ENCODE results near the gene EYA4. TPM values are rescaled to one million over a fixed set of nuclear protein-coding genes. Genes with fewer than 3 reads are reported as not detected.

Gene EYA4
- total and polyA plus RNA-seq, 2 donors (not counting 3 experiments of a cell fraction or from before 2014, with no cell fraction given): not detected

- H3K36me3 ChIP-seq (ENCODE audit: control insufficient read depth in 2 of 2, extremely low read depth in 1 of 2, insufficient read depth in 2 of 2, low read length in 2 of 2): no peaks in the 10 kb centered on the region
- H4K20me1 ChIP-seq (replicated peaks; ENCODE audit: control insufficient read depth, extremely low read depth, insufficient read depth, low read length): no peaks in the 10 kb centered on the region
- no peak overlapping the region for H3K4me2 ChIP-seq (ENCODE audit: insufficient read depth, low read length)
- no peak overlapping the region for H3K4me3 ChIP-seq (replicated peaks in 1 of 3; ENCODE audit: insufficient read depth in 1 of 3, low read depth in 1 of 3, low read length in 3 of 3)
- H3K9me1 ChIP-seq (replicated peaks; ENCODE audit: control insufficient read depth, extremely low read depth, insufficient read depth, low read length): no peaks in the 10 kb centered on the region
- ChIA-PET CTCF (interaction anchor here (1.4 kb wide), 1 partner anchor 11 kb away, joined by 4 read pairs; no protein-coding TSS in a partner anchor), POLR2A (no interaction called here)
- no peaks in the 10 kb centered on the region for H3K79me2 ChIP-seq (ENCODE audit: control insufficient read depth, insufficient read depth, low read length)
- H3K4me1 ChIP-seq (ENCODE audit: control insufficient read depth, extremely low read depth, insufficient read depth, low read length): no peaks in the 10 kb centered on the region
- FAIRE-seq (no peak), DNase-seq (ENCODE audit: low read depth, low spot score) (no peak)
- H3K27me3 ChIP-seq (ENCODE audit: control insufficient read depth in 2 of 2, insufficient read depth in 2 of 2, low read length in 2 of 2): no peaks in the 10 kb centered on the region
- TF ChIP-seq MAX (IDR thresholded peaks at IDR 0.05; ENCODE audit: insufficient read depth, insufficient read length) (no peak), JUN (IDR thresholded peaks at IDR 0.05; ENCODE audit: borderline replicate concordance, insufficient read depth, insufficient read length, low read depth) (no peak), POLR2A (IDR thresholded peaks at IDR 0.05; ENCODE audit: low read depth, low read length) (no peak), MYC (IDR thresholded peaks at IDR 0.05; ENCODE audit: low read depth, low read length) (no peak), GATA2 (IDR thresholded peaks at IDR 0.05; ENCODE audit: insufficient read depth, insufficient read length, low read depth, low read length) (no peak), CTCF (IDR thresholded peaks at IDR 0.05; ENCODE audit: extremely low read depth in 1 of 2, insufficient read depth in 1 of 2, low read depth in 1 of 2, low read length in 2 of 2) (no peak), POLR2AphosphoS5 (IDR thresholded peaks at IDR 0.05; ENCODE audit: insufficient read depth, low read depth, low read length) (no peak), EZH2 (IDR thresholded peaks at IDR 0.05; ENCODE audit: borderline replicate concordance, low read depth, low read length, severe bottlenecking) (no peak), FOS (IDR thresholded peaks at IDR 0.05; ENCODE audit: borderline replicate concordance, insufficient read depth, low read length) (no peak)
- no peak overlapping the region for H3K9ac ChIP-seq (replicated peaks; ENCODE audit: extremely low read depth, insufficient read depth, low read length)
- no peaks in the 10 kb centered on the region for H3K9me3 ChIP-seq (replicated peaks; ENCODE audit: control insufficient read depth, insufficient read depth, low read length)
- BruUV-seq (replicated peaks): no TSS peak
- dilution Hi-C loops (cut with MboI; ENCODE audit: extremely low pct_ligation_motif_present, low sequenced_read_pairs) (no loop called here), intact Hi-C loops (cut with micrococcal nuclease) (no loop called here)
- no peak overlapping the region for H2AFZ ChIP-seq (ENCODE audit: low read depth, low read length)
- no peak overlapping the region for H3K27ac ChIP-seq (ENCODE audit: insufficient read depth, low read depth, low read length)
Observed at GRCh38 chr6:133456439-133456838, 215.3 kb downstream of the EYA4 start.
